ENCODE measurements around the gene RPL41.
"Not testable (repeated sequence)": the region's sequence is repeated elsewhere in the genome, so short reads cannot be mapped to it uniquely, and the experiment has no call there.

The RPL41 gene

DNA sequence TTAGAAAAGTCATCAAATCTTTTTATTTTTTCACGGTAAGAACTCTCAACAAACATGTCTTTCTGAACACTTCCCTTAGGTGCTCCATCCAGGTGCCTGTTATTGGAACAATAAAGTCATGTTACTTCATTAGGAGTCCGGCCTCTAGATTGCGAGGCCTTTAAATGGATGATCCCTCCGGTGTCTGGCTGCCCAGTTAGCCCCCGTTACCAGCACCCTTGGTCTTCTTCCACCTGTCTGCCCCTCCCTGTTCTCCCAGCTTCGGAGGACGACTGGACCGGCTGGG is 12.7 kb upstream of the RPL41 start:
- DNase-seq: no peak

DNA sequence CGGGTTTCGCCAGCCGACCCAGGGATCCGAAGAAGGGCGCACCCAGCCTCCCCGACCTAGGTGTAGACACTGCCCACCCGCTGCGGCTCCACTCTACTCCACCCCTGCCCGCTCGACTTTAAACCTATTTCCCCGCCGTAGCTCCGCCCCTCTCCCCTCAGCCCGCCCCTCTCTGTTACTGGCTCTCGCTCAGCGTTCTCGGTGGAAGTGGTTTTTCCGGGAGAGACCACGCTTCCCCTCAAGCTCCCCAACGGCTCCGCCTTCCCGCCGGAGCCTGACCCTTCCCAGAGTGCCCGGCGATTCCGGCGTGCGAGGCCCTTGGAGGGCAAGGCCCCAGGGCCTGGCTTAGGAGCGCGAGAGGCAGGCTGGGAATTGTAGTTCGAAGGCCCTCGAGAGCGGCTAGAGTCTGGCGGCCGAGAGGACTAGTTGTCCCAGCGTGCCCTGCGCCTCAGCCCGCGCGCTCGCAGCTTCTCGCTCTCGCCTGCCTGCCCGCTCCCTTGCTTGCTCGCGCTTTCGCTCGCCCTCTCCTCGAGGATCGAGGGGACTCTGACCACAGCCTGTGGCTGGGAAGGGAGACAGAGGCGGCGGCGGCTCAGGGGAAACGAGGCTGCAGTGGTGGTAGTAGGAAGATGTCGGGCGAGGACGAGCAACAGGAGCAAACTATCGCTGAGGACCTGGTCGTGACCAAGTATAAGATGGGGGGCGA is 12.2 kb upstream of the RPL41 start, which contains the start of gene PA2G4:
PA2G4 (plus strand) TSS at position 451 of the 706 bp plus-strand sequence; CDS start at position 630, 179 bp downstream.
- DNase-seq: peak; percentile 93

DNA sequence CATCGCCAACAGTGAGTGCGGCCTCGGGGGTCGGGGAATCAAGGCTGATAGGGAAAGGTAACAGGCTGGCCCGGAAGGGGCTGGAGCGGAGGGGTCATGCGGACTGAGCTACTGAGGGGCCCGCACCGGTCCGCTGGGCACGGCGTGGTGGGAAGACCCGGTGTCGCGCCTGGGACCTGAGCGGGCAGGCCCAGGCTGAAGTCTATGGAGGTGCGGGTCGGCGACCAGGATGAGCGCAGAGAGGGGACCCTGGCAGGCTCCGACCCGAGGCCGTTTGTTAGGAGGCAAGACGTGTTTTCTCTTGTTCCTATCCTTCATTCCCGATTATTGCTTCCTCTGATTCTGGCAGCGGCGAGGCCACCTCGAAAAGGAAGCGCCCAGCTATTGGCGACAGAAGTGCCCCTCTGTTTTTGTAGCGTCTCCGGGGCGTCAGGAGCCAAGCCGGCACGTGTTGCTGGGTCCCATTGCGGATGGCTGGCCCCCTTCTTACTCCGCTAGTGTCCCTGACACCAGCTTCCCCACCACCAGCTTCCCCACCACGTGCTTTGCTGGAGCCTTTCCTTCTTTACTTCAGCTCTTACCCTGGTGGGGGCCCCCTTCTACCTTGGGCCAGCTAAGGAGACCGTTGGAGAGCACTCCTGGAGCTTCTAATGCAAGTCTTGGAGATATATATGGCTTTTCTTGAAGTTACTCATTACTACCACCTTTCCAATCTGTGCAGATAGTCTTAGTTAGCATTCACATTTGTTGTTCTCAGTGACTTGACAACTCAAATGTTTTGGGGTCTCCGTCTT is 11.4 kb upstream of the RPL41 start:
- DNase-seq: no peak

DNA sequence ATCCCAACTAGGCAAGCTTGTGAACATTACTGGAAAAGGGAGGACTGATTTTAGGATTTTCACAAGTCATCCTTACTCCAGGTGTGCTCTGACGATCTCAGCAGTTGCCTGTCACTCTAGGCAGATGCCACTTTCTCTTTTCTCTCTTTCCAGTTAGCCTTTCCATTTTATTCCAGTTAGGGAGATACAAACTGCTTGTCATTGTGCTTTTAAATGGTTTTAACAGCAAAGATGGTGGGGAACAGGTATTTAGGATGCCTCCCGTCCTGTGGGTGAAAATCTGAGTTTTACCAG is 10.9 kb upstream of the RPL41 start:
- DNase-seq: no peak

DNA sequence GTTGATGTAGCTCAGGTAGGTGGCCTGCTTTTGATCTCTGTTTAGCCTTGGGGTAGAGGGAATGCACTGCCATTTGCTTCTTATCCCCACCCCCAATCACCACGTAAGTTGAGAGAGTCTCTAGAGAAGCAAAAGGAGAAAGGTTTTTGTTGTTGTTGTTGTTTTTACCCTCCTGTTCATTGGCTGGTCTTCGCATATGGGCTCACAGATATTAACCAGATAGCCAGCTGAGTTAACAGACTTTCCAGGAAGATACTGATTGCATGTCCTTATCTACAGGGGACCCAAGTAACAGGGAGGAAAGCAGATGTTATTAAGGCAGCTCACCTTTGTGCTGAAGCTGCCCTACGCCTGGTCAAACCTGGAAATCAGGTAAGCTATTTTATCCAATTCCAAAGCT is 9.2 kb upstream of the RPL41 start:
- no peak for DNase-seq

DNA sequence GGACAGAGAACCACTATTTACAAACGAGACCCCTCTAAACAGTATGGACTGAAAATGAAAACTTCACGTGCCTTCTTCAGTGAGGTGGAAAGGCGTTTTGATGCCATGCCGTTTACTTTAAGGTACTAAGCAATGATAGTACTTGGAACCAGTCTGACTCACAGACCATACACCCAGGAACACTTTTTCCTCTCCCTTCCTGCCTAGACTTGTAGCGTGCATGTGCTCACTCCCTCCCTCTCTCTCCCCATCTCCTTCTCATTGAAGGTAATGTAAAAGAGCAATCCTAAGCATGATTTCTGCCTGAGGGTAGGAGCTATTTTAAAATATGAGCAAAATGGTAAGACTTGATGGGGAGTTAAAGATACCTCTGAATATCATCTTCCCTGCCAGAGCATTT is 5.9 kb upstream of the RPL41 start:
- DNase-seq: no peak

DNA sequence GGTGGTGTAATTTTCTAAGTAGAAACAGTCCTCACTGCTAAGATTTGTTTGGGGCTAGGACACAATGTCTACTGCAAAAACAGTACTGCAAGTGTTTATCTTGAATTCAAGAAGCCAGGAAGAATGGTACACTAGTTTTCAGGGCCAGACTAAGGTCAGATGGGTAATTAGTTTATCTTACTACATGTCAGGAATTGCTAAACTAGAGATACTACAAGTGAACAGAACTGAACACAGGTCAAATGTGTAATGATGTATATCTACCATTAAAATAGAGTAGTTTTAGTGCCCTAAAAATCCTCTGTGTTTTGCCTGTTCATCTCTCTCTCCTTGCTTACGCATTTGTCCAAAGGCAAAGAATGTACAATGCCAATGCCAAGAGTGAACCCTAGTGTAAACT is 2.3 kb upstream of the RPL41 start:
- DNase-seq: no peak

DNA sequence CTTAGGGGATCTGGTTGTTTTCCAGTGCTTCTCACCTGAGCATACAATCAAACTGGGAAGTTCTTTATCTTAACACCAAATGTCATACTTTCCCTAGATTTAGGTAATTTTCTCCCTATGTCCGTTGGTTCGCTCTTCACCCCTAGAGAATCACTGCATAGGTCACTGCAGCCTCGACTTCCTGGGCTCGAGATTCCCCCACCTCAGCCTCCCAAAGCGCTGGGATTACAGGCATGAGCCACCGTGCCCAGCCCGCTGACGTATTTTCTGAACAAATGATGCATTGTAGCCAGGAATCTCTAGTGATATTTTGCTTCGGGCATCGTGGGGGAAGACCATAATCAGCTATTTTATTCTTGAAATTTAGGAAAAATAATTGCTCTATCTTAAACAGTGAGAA is 1.1 kb upstream of the RPL41 start:
- DNase-seq: no peak

DNA sequence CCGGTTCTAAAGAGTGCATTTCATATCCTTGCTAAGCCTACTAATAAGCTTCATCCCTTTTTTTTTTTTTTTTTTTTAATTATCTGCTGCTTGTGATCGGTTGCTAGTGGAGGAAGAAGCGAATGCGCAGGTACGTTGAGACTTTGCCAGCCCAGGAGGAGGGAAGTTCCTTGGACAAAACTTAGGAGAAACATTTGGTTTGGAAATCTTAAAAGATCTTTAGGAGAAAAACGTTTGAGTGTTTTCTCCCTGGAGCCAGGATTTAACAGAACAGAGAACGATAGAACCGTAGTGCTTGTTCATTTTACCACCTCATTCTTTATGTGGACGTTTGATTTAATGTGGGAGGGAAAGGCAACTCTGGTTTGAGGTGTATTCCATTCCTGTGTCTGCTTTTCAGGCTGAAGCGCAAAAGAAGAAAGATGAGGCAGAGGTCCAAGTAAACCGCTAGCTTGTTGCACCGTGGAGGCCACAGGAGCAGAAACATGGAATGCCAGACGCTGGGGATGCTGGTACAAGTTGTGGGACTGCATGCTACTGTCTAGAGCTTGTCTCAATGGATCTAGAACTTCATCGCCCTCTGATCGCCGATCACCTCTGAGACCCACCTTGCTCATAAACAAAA is 761 bp downstream of the RPL41 start:
- DNase-seq: not testable (repeated sequence)

DNA sequence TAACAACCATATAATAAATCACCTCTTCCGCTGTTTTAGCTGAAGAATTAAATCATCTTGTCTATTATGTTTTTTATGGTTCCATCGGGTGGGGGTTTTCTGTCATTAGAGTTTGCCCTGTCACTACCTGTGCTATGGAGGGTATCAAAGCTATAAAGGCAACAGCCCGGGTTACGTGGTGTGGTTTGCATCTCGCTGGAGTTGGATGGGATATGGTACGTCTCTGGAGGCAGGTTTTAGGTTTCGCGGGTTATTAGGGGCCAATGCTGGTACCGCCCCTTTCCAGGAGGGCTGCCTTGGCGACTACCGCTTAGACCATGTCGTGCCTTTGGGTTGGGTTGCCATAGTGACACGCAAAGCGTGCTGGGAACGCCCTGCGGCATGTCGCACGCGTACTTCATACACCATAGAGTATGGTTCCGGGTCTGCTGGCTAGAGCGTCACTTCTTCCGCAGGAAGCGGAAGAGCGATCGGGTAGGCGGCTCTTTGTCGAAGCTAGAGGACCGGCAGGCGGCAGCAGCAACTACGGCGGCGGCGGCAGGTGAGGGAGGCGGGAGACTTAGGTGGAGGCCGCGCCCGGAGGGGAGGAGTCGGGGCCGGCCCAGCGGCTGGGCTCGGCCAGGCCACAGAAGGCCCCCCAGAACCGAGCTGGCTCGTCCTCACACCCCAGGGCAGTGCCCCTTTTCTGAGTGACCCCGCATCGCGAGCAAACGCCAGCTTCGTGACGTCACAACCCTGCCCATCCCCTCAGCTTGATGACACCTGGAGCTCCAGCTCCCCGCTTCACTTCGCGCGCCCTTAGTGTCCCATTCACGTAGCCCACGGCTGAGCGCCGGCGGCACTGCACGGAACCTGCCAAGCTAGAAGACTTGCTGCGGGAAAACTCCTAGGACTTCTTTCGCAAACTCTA is 1.6 kb downstream of the RPL41 start, which contains the start of gene ZC3H10:
ZC3H10 (plus strand) TSS at position 489 of the 910 bp plus-strand sequence. CDS start 2,297 bp downstream, outside the sequence.
- DNase-seq: peak; percentile 93

DNA sequence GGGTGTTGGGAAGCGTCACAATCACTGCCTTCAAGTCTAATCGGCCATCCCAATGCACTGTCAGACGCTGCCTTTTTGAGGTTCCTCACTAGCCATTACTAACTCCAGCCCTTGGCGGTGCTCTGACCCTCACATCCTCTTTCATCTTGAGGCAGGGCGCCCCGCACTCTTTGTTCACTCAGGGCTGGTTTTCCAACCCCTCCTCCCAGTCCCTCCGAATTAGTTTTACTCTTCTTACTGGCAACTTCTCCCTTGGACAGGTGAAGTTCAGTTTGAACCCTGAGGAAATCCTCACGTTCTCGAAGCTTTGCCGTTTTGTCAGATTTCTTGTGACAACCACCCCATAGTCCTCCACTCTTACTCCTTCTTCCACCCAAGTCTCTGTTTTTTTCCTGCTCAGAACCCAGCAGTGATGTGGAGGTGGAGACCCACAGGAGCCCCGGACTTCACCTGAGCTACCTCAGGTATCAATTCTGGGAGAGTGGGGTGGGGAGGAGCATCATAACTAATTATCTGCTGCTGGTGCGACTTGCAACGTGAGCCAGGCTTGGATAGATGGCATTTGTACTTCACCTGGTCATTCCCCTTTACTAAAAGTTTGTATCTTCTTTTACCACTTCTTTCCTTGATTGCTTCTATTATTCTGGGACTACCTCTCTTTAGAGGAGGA is 2.4 kb downstream of the RPL41 start:
- DNase-seq: no peak

DNA sequence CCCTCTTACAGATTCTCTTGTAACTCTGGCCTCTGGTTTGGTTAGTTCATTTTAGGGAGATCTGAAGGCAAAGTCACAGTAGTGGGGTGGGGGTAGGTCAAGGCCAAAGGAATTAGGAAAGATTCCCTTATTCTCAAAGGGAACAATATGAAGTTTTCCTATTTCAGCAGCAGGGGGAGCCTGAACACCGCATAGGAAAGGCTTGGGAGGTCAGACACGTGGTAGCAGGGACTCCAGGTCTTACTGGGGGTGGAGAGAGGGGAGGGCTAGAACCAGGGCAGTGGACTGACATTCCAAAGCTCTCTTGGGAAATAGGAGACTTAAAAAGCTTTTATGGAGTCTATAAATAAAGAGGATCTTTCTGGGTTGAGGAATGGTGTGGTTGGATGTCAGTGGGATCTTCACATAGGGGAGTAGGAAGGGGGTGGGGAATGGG is 2.9 kb downstream of the RPL41 start:
- DNase-seq: peak; percentile 38

DNA sequence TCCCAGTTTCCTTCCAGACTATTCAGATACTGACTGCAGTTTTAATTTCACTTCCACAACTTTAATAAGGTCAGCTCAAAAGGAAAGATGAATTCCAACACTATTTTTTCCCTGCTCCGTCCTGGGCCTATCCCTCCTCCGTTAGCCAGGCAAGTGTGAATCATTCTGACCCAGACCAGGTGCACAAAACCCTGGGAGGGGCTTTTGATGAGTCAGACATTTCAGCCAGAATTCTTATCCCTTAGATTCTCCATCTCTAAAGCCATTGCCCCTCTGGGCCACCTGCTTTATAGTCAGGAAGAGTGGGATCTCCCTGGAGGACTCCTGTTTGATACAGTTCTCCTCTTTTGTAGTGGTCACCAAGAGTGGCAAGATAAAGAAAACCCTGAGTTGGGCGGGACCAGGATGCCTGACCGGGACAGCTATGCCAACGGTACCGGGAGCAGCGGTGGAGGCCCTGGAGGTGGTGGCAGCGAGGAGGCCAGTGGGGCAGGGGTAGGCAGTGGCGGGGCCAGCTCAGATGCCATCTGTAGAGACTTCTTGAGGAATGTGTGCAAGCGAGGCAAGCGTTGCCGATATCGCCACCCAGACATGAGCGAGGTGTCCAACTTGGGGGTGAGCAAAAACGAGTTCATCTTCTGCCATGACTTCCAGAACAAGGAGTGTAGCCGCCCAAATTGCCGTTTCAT is 3.9 kb downstream of the RPL41 start:
- DNase-seq: no peak

DNA sequence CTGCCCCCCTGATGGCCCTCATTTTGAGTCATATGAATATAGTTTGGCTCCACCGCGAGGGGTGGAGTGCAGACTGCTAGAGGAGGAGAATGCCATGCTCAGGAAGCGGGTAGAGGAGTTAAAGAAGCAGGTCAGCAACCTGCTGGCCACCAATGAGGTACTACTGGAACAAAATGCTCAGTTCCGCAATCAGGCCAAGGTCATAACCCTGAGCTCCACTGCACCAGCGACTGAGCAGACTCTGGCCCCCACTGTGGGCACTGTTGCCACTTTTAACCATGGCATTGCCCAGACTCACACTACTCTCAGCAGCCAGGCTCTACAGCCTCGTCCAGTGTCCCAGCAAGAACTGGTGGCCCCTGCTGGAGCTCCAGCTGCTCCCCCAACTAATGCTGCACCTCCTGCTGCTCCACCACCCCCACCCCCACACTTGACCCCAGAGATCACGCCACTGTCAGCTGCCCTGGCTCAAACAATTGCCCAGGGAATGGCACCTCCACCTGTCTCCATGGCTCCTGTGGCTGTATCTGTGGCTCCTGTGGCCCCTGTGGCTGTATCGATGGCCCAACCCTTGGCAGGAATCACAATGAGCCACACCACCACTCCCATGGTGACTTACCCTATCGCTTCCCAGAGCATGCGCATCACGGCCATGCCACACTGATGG is 4.9 kb downstream of the RPL41 start:
- DNase-seq: no peak

DNA sequence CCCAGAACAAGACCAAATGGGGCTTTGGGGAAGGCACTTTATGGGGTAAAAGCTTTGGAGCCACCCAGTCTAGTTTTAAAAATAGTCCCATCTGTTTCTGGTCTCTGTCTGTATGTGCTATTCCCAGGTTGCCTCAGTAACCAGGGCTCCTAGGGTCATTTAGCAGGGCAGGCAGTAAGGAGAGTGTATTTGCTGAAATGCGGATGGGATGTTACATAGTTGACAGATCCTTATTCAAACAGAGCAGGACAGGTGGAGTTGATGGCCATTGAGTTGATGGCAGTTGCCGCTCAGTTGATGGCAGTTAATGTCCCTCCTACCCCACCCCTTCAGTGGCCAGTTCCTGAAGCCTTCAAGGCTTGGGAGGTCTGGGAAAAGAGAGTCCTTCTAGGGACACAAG is 6.2 kb downstream of the RPL41 start:
- no peak for DNase-seq

DNA sequence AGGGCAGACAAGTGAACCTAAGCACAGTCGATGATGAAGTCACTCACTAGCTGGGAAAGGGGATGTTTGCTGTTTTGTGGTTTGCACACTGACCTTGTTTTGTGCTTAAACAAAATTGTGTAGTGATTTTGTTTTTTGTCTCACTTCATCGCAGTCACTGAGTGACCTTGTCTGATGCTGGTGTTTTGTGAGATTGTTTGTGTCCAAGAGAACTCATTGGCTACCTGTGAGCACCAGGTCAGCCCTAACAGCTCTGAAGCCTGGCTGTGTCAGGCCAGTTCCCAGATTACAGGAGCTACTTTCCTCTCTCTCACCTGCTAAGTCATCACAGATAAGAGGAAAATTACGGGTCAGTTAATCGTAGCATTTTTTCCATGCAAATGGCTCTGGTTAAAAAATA is 7.7 kb downstream of the RPL41 start:
- DNase-seq: no peak

DNA sequence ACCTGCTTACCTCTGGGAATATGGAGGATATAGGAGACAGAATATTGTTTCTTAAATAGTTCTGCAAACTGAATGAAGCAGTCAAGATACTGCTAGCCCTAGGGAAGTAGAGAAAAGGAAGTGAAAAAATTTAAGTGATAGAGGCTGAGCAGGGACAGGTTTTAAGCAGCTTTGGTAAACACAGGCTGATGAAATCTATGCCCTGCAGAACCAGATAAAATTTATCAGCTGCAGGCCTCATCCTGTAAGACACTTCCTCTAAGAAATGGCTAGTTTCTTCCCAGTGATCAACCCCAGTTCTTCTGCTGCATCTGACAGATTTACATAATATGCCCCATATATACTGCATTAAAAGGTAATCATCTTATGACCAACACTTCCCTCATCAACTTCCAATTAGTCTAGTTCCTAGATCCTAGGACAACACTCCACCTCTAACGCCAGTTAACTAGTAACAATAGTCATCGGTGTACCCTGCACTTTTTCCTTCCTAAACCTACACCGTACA is 10.4 kb downstream of the RPL41 start:
- no peak for DNase-seq

DNA sequence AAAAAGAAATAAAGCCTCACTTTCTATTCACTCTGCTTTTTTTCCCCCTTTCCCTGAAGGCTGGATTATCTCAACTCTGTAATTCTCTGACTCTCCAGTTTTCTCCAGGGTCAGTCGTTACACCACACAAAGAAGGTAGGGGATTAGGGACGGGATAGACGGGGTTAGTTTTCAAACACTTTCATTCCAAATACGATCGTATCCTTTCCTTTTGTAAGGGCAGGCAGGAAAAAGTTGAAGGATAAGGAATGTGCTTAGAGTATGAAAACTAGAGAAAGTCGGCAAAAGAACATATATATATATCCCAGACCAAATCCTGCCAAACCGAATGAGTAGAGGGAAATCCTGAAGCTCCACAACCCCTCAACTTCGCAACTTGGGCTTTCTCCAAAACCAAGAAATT is 11.1 kb downstream of the RPL41 start:
- no peak for DNase-seq

DNA sequence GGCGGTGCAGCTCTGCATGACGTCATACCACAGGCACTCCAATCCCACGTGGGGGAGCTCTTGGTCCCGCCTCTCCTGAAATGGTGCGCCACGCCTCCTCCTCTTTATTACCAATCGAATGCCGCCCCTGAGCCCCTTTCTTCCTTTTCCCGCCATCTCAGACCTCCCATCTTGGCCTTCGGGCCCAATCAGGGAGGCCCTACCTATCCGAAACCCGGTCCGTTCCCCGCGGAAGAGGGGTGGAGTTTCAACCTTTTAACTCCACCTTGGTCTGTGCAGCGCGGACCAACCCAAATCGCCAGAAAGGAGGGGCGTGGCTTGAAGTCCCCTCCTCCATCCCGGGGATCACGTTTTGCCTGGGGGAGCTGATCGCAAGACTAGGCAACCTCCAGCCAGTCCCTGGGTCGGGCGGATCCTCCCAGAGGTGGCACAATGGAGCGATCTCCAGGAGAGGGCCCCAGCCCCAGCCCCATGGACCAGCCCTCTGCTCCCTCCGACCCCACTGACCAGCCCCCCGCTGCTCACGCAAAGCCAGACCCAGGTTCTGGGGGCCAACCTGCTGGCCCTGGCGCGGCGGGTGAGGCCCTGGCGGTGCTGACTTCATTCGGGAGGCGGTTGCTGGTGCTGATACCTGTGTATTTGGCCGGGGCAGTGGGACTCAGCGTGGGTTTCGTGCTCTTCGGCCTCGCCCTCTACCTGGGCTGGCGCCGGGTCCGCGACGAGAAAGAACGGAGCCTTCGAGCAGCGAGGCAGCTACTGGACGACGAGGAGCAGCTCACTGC is 11.6 kb downstream of the RPL41 start, which contains the start of gene ESYT1:
ESYT1 (plus strand) TSS at position 380 of the 782 bp plus-strand sequence; CDS start at position 433, 53 bp downstream.
- DNase-seq: peak; percentile 96

DNA sequence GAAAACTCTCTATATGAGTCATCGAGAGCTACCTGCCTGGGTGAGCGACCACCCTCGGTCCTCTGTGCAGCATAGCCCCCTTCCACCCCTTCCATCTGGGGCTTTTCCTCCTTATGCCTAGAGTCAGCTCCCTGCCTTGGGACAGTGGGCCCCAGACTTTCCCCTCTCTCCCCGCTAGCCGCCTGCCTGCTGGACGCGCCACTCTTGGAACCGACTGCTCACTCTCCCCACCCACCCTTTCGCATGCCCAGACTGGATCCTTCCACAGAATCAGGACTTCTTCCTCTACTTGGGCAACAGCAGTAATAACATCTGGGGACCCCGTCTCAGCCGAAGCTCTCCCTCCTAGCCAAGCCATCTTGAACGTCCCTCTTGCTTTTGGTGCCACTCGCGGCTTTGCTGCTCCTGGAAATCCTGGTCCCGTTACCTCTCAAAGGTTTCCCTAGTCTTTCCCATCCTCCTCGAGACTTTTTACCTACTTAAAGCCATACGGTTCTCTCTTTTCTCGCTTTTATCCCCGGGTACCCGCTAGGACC is 12.3 kb downstream of the RPL41 start:
- no peak for DNase-seq

Data from DMS79 (cell line).